Measurements from ENCODE around the gene EXD3. TPM values are rescaled to one million over a fixed set of nuclear protein-coding genes. Genes with fewer than 3 reads are reported as not detected.

Gene EXD3
- total RNA-seq, 2 donors from 2014 or later: 5.9 to 6.0 TPM

DNA sequence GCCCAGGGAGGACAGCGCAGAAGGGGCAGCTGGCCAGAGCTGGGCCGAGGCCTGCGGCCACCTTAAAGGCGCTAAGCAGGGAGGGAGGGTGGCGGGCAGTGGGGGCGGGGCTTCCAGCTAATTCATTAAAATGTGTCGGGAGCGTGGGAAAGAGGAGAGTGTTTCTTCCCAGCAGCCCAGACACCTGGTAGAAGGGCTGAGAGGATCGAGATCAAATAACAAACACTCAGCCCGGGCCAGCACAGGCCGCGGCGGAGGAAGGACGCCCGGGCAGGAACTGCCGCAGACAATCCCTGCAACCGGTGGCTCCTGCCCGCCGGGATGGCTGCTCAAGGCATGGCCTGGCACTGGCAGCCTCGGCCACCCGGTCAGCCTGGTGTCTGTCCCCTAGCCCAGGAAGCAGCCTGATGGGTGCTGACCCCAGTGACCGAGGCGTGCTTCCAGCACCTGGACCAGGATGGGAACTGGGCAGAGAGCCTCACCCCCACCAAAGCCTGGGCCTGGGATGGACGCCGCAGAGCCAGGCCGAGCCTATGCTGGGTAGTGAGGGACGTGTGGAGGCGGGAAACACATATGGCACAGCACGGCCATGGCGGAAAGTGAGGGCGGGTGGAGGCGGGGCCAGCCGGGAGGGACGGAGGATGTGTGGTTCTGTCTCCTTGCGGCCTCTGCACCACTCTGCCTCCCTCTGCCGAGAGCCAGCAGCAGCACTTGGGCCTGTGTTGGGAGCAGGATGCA lies 117.7 kb downstream of the EXD3 start:
- H3K27ac ChIP-seq: peak overlapping the region; percentile 68 to 77
- H3K27me3 ChIP-seq: peaks cover 0 to 2% of the 10 kb centered on the region in 2 donors
- no peaks in the 10 kb centered on the region for H3K36me3 ChIP-seq
- peaks cover 0 to 72% of the 10 kb centered on the region in 2 donors for H3K4me1 ChIP-seq
- H3K9me3 ChIP-seq: no peaks in the 10 kb centered on the region
- H3K4me3 ChIP-seq: peak overlapping the region in 1 of 2 donors; percentile 33
- TF ChIP-seq, protein P1, sequence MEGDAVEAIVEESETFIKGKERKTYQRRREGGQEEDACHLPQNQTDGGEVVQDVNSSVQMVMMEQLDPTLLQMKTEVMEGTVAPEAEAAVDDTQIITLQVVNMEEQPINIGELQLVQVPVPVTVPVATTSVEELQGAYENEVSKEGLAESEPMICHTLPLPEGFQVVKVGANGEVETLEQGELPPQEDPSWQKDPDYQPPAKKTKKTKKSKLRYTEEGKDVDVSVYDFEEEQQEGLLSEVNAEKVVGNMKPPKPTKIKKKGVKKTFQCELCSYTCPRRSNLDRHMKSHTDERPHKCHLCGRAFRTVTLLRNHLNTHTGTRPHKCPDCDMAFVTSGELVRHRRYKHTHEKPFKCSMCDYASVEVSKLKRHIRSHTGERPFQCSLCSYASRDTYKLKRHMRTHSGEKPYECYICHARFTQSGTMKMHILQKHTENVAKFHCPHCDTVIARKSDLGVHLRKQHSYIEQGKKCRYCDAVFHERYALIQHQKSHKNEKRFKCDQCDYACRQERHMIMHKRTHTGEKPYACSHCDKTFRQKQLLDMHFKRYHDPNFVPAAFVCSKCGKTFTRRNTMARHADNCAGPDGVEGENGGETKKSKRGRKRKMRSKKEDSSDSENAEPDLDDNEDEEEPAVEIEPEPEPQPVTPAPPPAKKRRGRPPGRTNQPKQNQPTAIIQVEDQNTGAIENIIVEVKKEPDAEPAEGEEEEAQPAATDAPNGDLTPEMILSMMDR (IDR thresholded peaks at IDR 0.05): peak in 1 of 2 donors; percentile 28
- no peak for DNase-seq (ENCODE audit: low spot score)

- Histone ChIP-seq H3K4me1 (peaks cover 0 to 79% of the 10 kb centered on the region in 2 donors), H3K27ac (peak overlapping the region; percentile 68 to 77), H3K36me3 (no peaks in the 10 kb centered on the region), H3K4me3 (no peak overlapping the region), H3K27me3 (peaks cover 0 to 4% of the 10 kb centered on the region in 2 donors), H3K9me3 (no peaks in the 10 kb centered on the region)
- DNase-seq (ENCODE audit: low spot score): no peak
- TF ChIP-seq, protein P1 (IDR thresholded peaks at IDR 0.05): no peak
These were observed 118.4 kb downstream of the EXD3 start for GRCh38 chr9:137304383-137305059.

DNA sequence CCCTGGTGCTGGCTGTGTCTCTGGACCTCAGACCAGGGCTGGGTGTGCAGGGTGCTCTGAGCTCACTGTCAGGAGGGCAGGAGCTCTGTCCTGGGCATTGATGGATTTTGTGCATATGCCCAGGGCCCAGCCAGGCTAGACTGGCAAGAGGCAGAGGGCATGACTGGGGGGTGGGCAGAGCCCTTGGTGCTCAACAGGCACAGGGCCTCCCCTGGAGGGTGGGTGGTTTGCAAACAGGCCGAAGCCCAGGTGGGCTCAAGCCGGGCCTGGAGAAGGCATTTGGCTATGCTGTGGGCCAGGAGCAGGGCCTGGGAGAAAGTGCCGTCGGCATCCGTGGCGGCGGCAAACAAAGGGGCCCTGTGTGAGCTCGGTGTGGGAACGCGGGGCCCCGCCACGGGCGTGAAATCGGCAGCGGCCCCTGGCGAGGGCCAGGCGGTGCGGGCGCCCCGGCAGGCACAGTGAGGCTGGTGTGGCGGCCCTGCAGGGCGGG lies 119.0 kb downstream of the EXD3 start:
- H3K36me3 ChIP-seq: no peaks in the 10 kb centered on the region
- H3K4me1 ChIP-seq: peaks cover 0 to 85% of the 10 kb centered on the region in 2 donors
- TF ChIP-seq, protein P1 (IDR thresholded peaks at IDR 0.05): no peak
- no peaks in the 10 kb centered on the region for H3K9me3 ChIP-seq
- peaks cover 0 to 4% of the 10 kb centered on the region in 2 donors for H3K27me3 ChIP-seq
- no peak for DNase-seq (ENCODE audit: low spot score)
- no peak overlapping the region for H3K4me3 ChIP-seq
- H3K27ac ChIP-seq: no peak overlapping the region

DNA sequence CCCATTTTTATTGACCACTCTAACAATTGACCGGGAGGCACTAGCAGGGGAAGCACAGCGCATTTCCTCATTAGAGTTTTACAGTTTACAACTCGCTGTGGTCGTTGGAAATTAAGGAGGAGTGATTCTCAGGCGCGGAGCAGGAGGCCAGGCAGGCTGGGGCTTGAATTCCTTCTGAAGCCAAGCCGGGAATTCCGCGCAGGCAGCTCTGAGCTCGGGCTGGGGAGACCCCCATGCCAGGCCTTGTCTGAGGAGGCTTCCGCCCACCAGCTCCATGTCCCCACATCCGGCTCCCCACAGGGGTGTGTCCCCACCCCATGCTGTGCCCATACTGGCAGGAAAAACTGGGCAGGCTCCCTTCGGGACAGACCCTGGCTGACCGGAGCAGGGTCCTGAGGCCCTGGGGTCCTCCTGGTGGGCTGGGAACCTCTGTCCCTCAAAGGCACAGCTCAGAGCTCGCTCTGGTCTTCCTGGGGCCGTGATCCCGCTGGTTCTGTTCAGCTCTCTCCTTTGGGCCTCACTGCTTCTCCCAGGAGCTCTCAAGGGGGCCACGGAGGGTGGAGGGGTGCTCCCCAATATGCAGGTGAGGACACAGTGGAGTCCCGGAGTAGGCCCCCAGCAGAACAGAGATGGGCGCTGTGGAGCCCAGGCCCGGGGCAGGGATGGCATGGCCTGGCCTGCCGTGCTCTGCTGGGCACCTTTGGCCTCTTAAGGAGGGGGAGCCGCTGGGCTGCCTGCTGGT lies 119.6 kb downstream of the EXD3 start:
- Histone ChIP-seq H3K4me3 (peak overlapping the region in 1 of 2 donors; percentile 58), H3K36me3 (no peaks in the 10 kb centered on the region), H3K27ac (peak overlapping the region; percentile 69 to 71), H3K27me3 (peaks cover 0 to 4% of the 10 kb centered on the region in 2 donors), H3K9me3 (no peaks in the 10 kb centered on the region), H3K4me1 (peaks cover 0 to 88% of the 10 kb centered on the region in 2 donors)
- TF ChIP-seq, protein P1 (IDR thresholded peaks at IDR 0.05): no peak
- no peak for DNase-seq (ENCODE audit: low spot score)

DNA sequence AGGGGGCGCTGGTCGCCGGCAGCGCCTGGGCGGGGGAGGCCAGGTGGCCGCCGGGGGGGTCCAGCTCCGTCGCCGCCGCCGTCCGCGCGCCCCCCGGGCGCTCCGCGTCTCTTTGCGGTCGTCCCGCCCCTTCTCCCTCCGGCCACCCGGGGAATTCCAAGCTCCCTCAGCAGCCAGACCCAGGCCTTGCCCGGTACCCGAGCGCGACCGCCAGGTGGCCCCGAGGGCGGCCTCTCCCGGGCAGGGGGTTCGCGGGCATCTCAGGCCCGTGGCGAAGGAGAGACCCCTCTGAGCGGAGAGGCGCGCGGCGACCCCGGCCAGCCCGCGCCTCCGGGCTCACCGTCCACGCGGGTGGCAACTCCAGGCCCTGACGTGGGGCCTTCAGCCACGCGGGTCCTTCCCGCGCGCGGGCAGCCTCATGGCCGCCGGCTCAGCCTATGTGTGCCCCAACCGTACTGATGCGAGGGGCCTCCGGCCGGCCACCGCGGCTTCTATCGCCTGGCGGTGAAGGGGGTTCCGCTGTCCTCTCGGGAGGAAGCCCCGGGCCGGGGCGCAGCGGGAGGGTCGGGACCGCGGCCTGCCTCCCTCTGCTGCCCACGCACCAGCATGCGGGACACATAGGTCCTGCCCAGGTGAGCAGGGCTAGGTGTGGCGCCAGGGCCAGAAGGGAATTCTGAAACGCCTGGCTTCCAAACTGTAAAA lies 120.4 kb downstream of the EXD3 start:
- H3K36me3 ChIP-seq: no peaks in the 10 kb centered on the region
- peaks cover 0 to 89% of the 10 kb centered on the region in 2 donors for H3K4me1 ChIP-seq
- TF ChIP-seq, protein P1 (IDR thresholded peaks at IDR 0.05): peak; percentile 31 to 61
- peak overlapping the region; percentile 46 to 58 for H3K4me3 ChIP-seq
- H3K27ac ChIP-seq: peak overlapping the region; percentile 69 to 71
- DNase-seq (ENCODE audit: low spot score): no peak
- peaks cover 0 to 4% of the 10 kb centered on the region in 2 donors for H3K27me3 ChIP-seq
- H3K9me3 ChIP-seq: no peaks in the 10 kb centered on the region

Measured in right atrium auricular region (tissue), 2 donors.